ENCODE data around the gene CLCN1. TPM values are rescaled to one million over a fixed set of nuclear protein-coding genes. Genes with fewer than 3 reads are reported as not detected.

The CLCN1 gene
- total RNA-seq, 1 experiment from 2014 or later: not detected

- no peaks in the 10 kb centered on the region for H3K36me3 ChIP-seq (ENCODE audit: insufficient read depth, low read length, poor library complexity, severe bottlenecking)
- ChIA-PET POLR2A (ENCODE audit: low non-redundant PET) (no interaction called here), CTCF (interaction anchor here (0.6 kb wide), 1 partner anchor 16 kb away, joined by 9 read pairs; no protein-coding TSS in a partner anchor)
- H3K27me3 ChIP-seq (replicated peaks; ENCODE audit: insufficient read depth, low read depth, low read length, poor library complexity): no peaks in the 10 kb centered on the region
- intact Hi-C loops (cut with micrococcal nuclease; ENCODE audit: unreplicated experiment): no loop called here
- H3K9me3 ChIP-seq (ENCODE audit: low read depth, low read length, poor library complexity, severe bottlenecking): no peaks in the 10 kb centered on the region
- TF ChIP-seq CTCF (conservative IDR thresholded peaks at IDR 0.05; ENCODE audit: low read depth, low read length) (no peak), EZH2 (IDR thresholded peaks at IDR 0.05; ENCODE audit: borderline replicate concordance, low read depth, low read length, poor library complexity, severe bottlenecking) (no peak)
- no peak overlapping the region for H3K4me3 ChIP-seq (ENCODE audit: low read depth, low read length, poor library complexity, severe bottlenecking)
- no peak overlapping the region for H3K27ac ChIP-seq (ENCODE audit: low read depth, low read length, poor library complexity, severe bottlenecking)
- no peaks in the 10 kb centered on the region for H3K4me1 ChIP-seq (ENCODE audit: insufficient read depth, low read length, poor library complexity, severe bottlenecking)
- no TSS peak for BruUV-seq (replicated peaks)
- DNase-seq (ENCODE audit: low spot score): no peak
Measured at GRCh38 chr7:143325240-143325639, 9.3 kb downstream of the CLCN1 start.

- TF ChIP-seq CTCF (conservative IDR thresholded peaks at IDR 0.05; ENCODE audit: low read depth, low read length): no peak
- no peak for TF ChIP-seq EZH2 (IDR thresholded peaks at IDR 0.05; ENCODE audit: borderline replicate concordance, low read depth, low read length, poor library complexity, severe bottlenecking)
- Histone ChIP-seq H3K4me1 (ENCODE audit: insufficient read depth, low read length, poor library complexity, severe bottlenecking) (no peaks in the 10 kb centered on the region), H3K9me3 (ENCODE audit: low read depth, low read length, poor library complexity, severe bottlenecking) (no peaks in the 10 kb centered on the region), H3K27ac (ENCODE audit: low read depth, low read length, poor library complexity, severe bottlenecking) (no peak overlapping the region), H3K4me3 (ENCODE audit: low read depth, low read length, poor library complexity, severe bottlenecking) (no peak overlapping the region), H3K27me3 (replicated peaks; ENCODE audit: insufficient read depth, low read depth, low read length, poor library complexity) (no peaks in the 10 kb centered on the region), H3K36me3 (ENCODE audit: insufficient read depth, low read length, poor library complexity, severe bottlenecking) (no peaks in the 10 kb centered on the region)
- POLR2A ChIA-PET (ENCODE audit: low non-redundant PET): no interaction called here
- no TSS peak for BruUV-seq (replicated peaks)
- CTCF ChIA-PET: no interaction called here
- intact Hi-C loops (cut with micrococcal nuclease; ENCODE audit: unreplicated experiment): no loop called here
- DNase-seq (ENCODE audit: low spot score): no peak
Measured at GRCh38 chr7:143327903-143328302, 12.0 kb downstream of the CLCN1 start.

GRCh38 chr7:143329471-143330170, 13.7 kb downstream of the CLCN1 start:
- Histone ChIP-seq H3K4me1 (ENCODE audit: insufficient read depth, low read length, poor library complexity, severe bottlenecking) (no peaks in the 10 kb centered on the region), H3K27me3 (replicated peaks; ENCODE audit: insufficient read depth, low read depth, low read length, poor library complexity) (no peaks in the 10 kb centered on the region), H3K27ac (ENCODE audit: low read depth, low read length, poor library complexity, severe bottlenecking) (no peak overlapping the region), H3K36me3 (ENCODE audit: insufficient read depth, low read length, poor library complexity, severe bottlenecking) (no peaks in the 10 kb centered on the region), H3K9me3 (ENCODE audit: low read depth, low read length, poor library complexity, severe bottlenecking) (no peaks in the 10 kb centered on the region), H3K4me3 (ENCODE audit: low read depth, low read length, poor library complexity, severe bottlenecking) (no peak overlapping the region)
- intact Hi-C loops (cut with micrococcal nuclease; ENCODE audit: unreplicated experiment): no loop called here
- ChIA-PET POLR2A (ENCODE audit: low non-redundant PET) (no interaction called here), CTCF (no interaction called here)
- no TSS peak for BruUV-seq (replicated peaks)
- DNase-seq (ENCODE audit: low spot score): no peak
- 0 out of 2 replicates have a peak, but pooled peaks have one; percentile 25 for TF ChIP-seq CTCF (conservative IDR thresholded peaks at IDR 0.05; ENCODE audit: low read depth, low read length)
- TF ChIP-seq EZH2 (IDR thresholded peaks at IDR 0.05; ENCODE audit: borderline replicate concordance, low read depth, low read length, poor library complexity, severe bottlenecking): no peak

Data from A673 (cell line).